HG02678 (cell line): ENCODE measurements around the gene PLCH1.

Experiments used
- ATAC-seq: cut with Tn5 transposase; IDR thresholded peaks from one replicate; pipeline ENCODE4 v1.9.1; 2021; ENCODE audit warnings: mild to moderate bottlenecking, moderate library complexity; ENCODE audit not compliant: unreplicated experiment

Gene PLCH1

GRCh38 chr3:155553780-155554179 lies 191.1 kb downstream of the PLCH1 start:
- peak; percentile 28 for ATAC-seq

DNA sequence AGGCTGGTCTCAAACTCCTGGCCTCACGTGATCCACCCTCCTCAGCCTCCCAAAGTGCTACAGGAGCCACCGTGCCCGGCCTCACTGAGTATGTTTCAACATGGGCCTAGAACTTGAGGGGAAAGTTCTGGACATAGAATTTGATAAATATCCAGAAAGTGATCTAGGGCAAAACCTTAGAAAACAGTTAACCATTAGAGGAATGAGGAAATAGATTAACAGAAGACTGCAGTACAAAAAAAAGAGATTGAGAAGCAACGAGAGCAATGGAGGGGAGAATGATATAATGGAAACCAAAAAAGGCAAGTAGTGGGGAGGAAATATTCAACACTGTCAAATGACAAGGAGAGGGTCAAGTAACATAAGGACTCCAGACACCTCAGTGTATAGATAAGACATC lies 191.5 kb downstream of the PLCH1 start:
- no peak for ATAC-seq

GRCh38 chr3:155550391-155550790 lies 194.5 kb downstream of the PLCH1 start:
- ATAC-seq: no peak

- peak; percentile 90 for ATAC-seq
These were observed 195.8 kb downstream of the PLCH1 start for GRCh38 chr3:155549087-155549486.

- no peak for ATAC-seq
These were observed 196.7 kb downstream of the PLCH1 start for GRCh38 chr3:155548195-155548594.

DNA sequence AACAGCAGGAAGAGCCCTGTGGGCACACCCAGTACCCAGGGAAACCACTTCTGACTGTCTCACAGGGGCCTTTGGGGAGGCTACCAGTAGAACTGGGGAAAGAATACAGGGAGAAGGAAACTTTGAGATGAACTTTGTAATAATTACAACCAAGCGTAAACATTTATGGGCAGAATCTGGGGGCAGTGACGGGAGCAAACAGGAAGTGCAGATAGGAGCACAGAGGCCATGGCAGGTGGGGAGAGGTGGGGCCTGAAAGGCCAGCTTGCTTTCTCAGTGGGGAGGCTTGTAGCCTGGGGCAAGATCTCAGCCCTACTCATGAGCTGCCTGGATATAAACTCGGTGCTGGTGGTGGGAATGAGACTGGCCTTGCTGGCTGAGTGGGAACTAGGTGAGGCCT lies 209.8 kb downstream of the PLCH1 start:
- ATAC-seq: no peak

- no peak for ATAC-seq
These were observed 216.3 kb downstream of the PLCH1 start for GRCh38 chr3:155528579-155528978.

DNA sequence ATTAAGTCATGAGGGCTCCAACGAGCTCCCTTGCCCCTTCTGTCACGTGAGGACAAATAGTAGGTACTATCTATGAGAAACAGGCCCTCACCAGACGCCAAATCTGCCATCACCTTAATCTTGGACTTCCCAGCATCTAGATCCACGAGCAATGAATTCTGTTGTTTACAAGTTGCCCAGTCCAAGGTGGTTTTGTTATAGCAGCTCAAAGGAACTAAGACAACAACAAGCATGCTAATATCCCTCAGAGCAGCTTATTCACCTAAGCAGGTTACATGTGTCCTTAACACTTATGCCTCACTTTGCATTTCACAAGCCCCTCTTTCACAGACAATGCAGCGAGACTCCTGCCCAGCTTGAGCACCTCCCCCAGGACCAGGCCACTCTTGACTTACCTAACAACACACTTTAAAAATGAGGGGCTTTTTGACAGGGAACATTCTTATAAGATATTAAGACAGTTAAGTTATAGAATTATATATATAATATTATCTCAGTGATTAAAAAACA lies 219.5 kb downstream of the PLCH1 start:
- ATAC-seq: no peak

- no peak for ATAC-seq
These were observed 224.4 kb downstream of the PLCH1 start for GRCh38 chr3:155520463-155520862.

DNA sequence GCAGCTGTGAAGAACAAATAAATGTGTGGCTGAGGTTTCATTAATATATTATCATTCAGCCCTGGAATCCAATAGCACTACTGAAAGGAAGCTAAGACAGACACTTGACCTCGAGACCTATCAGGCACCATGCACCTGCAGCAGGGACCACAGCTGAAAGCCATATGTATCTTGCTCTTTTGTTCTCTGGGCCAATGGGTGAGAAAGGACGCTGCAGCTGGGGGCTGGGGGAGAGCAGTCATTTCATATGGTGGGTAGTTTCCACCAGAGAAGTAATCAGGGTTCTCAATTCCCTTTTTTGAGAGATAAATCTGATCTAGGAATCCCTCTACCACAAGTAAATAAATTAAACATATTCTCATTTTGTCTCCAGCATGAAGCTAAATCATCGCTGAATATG lies 225.8 kb downstream of the PLCH1 start:
- ATAC-seq: no peak

DNA sequence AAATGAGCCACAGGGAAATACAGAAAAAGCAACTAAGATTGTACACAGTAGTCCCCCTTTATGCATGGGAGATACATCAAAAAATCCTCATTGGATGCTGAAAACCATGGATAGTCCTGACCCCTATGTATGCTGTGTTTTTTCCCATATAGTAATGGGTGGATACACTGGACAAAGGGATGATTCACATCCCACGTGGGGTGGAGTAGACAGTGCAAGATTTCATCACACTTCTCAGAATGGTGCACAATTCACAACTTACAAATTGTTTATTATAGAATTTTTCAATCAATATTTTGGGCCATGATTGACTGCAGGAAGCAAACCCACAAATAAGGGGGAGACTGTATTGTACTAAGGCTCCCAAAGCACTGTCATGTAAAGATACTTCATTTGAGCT lies 227.0 kb downstream of the PLCH1 start:
- no peak for ATAC-seq

- no peak for ATAC-seq
These were observed 228.4 kb downstream of the PLCH1 start for GRCh38 chr3:155516439-155516838.

GRCh38 chr3:155512867-155513261 lies 232.0 kb downstream of the PLCH1 start:
- ATAC-seq: no peak

GRCh38 chr3:155512175-155512866 lies 232.6 kb downstream of the PLCH1 start:
- ATAC-seq: no peak

GRCh38 chr3:155504682-155505081 lies 240.2 kb downstream of the PLCH1 start:
- ATAC-seq: no peak

DNA sequence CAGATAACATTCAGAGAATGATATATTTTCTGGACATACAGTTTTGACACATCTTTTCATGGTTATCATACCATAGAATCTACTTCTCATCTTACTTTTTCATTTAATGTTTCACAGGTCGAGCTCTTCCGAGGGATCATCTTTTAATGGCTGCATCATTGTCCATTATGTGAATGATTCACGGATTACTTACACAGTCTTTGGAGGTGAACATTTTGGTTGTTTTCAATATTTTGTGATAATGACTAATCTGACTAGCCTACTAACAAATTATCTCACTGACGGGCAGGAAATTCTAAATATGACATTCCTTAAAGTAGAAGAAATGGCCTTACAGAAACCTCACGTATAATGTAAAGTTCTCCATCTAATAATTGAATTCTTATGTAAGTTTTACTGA lies 242.2 kb downstream of the PLCH1 start:
- ATAC-seq: no peak

- ATAC-seq: no peak
These were observed 244.6 kb downstream of the PLCH1 start for GRCh38 chr3:155500194-155500818.

DNA sequence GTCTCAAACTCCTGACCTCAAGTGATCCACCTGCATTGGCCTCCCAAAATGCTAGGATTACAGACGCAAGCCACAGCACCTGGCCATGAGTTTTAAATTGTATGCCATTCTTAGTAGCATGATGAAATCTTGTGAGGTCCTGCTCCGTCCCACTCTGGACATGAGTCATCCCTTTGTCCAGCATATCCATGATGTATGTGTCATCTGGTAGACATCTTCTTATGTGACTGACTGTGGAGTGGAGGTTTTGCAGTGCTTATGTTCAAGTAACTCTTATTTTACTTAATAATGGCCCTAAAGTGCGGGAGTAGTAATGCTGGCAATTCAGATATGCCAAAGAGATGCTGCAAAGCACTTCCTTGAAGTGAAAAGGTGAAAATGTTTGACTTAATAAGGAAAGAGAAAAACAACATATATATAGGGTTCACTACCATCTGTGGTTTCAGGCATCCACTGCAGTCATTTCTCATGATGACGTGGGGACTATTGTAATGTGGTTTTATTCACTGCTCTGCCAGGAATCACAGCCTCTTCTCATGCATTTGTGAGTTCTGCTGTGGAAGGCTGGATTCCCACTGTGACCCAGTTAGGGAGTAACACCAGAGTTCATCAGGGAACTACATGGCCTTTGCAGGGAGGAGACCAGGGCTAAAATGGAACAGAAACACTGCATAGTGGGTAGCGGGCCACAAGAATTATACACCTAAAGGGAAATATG lies 246.8 kb downstream of the PLCH1 start:
- no peak for ATAC-seq

DNA sequence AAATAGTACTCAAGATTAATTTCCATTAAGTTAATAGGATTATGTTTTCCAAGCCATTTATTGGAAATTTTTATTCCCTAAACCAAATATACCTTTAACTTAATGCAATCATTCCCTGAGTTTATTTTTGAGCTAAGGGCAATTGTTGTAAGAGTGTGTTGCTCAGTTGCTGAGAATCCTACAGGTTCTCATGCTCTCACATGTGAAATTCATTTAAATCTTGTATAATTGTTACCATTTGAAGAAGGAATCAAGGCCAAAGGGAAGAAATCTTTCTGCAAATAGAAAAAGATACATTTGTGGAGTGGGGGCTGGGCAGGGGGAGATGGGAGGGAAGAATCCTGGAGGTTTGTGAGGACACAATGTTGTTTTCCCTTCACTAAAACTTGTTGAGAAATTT lies 248.7 kb downstream of the PLCH1 start:
- ATAC-seq: no peak

DNA sequence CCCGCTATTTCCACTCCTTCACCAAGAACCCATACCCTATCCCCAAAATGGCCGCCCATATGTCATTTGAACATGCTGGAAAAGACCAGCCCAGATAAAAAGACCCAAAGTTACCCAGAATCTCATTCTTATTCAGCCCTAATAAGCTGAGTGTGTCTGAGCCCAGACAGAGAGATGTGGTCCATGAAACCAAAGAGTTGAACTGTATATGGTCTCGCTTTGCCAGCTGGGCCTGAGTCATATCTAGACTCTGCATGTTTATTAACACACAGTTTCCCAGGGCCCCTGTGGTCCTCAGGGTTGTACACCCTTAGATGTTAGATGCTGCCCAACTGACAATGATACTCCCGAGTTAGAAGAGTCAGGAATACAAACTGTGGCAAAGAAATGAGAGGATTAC lies 249.5 kb downstream of the PLCH1 start:
- peak; percentile 81 for ATAC-seq

DNA sequence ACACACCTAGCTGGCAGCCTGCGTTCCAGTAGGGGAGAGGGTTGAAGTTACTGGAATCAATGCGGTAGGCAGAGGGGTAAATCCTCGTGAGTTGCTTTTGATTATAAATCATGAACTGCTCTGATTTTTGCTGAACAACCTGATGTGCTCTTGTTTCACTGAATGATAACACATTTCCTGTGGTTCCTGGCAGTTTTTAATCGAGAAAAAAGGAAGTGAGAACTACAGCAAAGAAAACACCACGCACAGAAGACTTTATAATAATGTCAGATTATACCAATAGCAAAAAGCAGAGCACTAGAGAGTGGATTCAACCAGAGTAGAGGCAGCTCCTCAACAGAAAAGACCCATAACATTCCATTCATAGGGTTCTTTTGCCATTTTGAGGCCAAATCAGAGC lies 250.5 kb downstream of the PLCH1 start:
- ATAC-seq: peak; percentile 60

- ATAC-seq: no peak
These were observed 252.0 kb downstream of the PLCH1 start for GRCh38 chr3:155492841-155493240.
